ENCODE measurements around the gene SFT2D3.

The SFT2D3 gene

DNA sequence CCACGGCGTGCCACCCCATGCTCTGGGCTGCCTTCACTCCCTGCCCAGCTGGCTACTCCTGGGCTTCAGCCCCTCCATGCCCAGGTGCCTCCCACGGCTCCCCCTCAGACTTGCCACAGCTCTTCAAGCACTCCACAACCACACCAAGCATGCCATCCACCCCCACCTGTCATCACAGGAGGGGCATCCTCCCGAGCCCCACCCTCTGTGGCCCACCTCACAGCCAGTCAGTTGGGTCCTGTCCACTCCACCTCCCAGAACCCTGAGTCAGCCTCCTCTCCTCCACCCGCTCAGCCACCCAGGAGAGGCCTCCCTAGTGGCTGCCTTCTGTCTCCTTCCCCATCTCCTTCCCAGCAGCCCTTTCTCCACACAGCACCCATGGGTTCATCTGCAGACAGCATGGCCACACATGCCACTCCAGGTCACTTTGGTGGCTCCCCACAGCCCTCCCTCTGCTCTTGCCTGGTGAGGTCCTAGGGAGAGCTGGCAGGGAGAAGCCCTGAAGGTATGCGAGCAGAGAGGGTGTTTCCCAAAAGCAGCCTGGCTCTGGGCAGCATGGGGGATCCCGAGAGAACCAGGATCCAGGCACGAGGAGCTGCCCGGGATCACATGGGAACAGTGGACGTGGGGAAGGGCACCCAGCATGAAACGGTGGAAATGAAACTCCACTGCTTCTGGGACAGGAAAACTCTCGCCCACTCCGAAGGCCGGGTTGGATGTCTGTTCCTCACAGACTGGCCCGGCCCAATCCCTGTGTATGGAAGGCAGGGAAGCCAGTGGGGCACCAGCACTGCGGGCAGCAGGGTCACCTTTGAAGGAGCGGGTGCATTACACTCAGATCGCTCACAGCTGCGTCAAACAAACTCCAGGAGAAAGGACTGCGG, 28.7 kb upstream of the SFT2D3 start:
- no peak overlapping the region for H3K27ac ChIP-seq
- TF ChIP-seq, protein P1, sequence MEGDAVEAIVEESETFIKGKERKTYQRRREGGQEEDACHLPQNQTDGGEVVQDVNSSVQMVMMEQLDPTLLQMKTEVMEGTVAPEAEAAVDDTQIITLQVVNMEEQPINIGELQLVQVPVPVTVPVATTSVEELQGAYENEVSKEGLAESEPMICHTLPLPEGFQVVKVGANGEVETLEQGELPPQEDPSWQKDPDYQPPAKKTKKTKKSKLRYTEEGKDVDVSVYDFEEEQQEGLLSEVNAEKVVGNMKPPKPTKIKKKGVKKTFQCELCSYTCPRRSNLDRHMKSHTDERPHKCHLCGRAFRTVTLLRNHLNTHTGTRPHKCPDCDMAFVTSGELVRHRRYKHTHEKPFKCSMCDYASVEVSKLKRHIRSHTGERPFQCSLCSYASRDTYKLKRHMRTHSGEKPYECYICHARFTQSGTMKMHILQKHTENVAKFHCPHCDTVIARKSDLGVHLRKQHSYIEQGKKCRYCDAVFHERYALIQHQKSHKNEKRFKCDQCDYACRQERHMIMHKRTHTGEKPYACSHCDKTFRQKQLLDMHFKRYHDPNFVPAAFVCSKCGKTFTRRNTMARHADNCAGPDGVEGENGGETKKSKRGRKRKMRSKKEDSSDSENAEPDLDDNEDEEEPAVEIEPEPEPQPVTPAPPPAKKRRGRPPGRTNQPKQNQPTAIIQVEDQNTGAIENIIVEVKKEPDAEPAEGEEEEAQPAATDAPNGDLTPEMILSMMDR (IDR thresholded peaks at IDR 0.05), result no peak
- TF ChIP-seq ZFX (IDR thresholded peaks at IDR 0.05; ENCODE audit: borderline replicate concordance), result no peak

DNA sequence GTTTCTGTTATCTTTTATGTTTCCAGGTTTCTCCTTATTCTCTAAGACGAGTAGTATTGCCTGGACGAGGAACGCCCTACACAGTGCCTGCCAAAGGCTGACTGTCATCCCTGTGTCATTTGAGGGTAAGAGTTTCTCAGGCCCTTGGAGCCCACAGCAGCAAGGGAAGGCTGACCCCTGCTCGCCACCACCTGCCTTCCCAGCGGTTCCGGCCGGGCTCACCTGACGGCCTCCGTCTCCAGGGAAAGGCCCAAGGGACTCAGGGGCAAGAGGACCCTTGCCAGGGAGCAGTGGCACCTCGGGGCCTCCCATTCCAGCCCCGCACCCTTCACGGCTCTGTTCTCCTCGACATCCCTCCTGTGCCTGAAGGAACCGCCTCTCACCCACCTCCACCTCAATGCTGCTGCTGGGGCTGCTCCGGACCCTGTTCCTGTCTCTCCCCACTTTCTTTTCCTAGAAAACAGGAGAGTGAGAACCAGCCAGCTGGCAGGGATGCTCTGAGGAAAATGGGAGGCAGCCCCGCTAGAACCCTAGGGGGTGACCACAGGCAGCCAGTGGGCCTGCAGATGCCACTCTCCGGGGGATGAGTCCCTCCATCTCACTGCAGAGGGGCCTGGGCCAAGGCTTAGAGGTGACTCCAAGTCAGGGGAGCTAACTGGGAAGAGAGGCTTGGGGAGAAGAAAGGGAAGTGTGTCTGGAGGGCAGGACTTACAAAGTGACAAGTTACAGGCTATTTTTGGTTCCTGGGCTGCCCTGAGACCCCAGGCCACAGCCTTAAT, 27.8 kb upstream of the SFT2D3 start:
- TF ChIP-seq ZFX (IDR thresholded peaks at IDR 0.05; ENCODE audit: borderline replicate concordance), result no peak
- TF ChIP-seq, protein P1 (IDR thresholded peaks at IDR 0.05), result no peak
- no peak overlapping the region for H3K27ac ChIP-seq

DNA sequence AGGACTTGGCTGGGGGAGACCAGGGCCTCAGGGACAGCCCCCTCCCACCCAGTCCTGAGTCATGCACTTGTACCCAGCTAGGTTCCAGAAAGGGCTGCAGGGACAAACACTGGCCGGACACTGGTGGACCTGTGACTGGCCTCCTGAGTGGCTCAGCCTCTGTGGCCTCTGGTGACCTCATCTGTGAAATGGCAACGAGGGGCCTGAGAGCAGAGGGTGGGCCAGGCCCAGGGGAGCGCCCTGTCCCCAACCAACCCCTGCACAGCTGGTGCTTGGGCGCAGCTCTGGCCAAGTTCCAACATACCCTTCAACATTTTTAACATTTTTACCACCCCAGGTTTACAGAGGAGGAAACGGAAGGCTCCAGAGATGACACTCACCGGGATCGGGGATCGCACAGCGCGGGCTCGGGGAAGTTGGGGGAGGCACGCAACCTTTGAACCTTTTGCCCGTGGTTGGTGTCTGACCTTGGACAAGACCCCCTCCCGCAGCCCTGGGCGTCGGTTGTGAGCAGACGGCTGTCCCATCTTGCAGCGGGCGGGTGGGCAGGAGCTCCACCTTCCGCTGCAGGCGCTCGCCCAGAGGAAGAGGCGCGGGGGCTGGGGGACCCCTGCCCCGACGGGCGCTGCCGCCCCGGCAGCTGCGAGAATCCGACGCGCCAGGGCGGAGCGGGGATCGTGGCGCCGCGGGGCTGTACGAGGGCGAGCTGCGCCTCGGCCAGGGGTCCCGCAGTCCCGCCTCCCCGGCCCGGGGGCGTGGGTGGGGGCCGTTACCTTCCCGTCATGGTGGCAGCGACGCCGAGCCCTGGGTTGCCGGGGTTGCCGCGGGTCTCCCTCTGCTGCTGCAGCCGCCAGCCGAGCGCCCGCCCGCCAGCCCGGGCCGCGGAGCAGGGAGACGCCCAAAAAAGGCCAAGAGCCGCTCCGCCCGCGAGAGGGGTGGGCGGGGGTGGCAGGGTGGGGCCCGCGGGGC, 26.8 kb upstream of the SFT2D3 start:
- TF ChIP-seq ZFX (IDR thresholded peaks at IDR 0.05; ENCODE audit: borderline replicate concordance), result no peak
- TF ChIP-seq, protein P1 (IDR thresholded peaks at IDR 0.05), result no peak
- H3K27ac ChIP-seq, result no peak overlapping the region

DNA sequence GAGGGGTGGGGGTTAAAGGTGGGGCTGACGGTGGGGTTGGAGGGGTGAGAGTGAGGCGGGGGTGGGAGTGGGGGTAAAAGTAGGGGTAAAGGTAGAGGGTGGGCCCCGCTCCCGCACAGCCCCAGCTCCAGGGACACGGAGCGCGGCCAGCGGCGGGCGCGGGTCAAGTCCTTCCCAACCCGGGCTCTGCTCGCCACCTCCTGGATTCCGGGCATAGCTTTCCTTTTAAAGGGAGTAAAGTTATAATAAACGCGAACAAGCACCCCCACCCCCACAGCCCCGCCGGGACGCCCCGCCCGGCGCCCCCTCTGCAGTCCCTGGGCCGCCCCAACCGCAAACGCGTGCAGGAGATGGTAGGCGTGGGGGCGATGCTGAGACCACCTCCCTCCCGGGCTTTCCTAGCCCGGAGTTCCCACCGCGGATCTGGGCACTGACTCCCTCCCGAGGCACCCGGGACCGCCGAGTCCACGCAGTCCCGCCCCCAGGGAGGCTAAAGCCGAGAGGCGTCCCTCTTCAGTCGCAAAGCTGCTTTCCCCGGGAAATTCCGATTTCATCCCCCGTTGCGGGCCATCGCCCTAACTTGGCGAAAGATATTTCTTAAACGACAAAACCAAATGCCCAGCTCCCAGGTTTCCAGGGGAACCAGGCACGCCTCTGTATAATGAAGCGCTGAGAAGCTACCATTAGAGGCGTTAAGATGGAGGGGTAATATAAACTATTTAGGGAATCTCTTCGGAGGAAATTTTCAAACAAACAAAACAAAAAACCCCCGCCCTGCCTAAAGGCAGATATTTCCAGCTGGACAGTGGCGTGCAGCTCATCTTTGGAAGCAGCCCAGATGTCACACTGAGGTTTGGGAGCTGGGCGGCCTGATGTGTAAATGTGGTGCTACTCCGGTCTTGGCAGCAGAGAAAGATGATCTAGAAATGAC, 25.7 kb upstream of the SFT2D3 start, which contains the start of gene LIMS2:
TSS of gene LIMS2 (minus strand) at position 200 of the 931 bp plus-strand sequence. CDS start 506 bp downstream, outside the sequence.
- no peak within 1 kb of the TSS for H3K27ac ChIP-seq
- TF ChIP-seq ZFX (IDR thresholded peaks at IDR 0.05; ENCODE audit: borderline replicate concordance), result no peak
- TF ChIP-seq, protein P1 (IDR thresholded peaks at IDR 0.05), result no peak

DNA sequence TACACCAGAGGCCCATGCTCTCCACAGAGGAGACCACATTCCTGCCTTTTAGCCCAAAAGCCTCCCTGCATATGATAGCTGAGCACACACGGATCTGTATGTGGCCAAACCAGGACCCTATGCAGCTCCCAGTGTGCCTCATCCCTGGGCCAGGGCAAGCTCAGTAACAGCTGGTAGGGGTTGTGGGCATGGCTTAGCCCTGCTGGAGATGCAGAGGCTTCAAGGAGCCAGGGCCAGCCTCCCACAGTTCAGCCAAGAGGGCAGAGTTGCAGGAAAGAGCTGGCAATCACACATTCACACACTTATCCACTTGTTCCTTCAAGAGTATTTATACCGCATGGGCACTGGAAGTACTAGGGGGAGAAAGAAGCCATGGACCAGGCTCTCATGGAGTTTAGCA, 24.4 kb upstream of the SFT2D3 start:
- H3K27ac ChIP-seq, result no peak overlapping the region

More for the DNA sequence above, 24.4 kb upstream of the SFT2D3 start:
- no peak for TF ChIP-seq ZFX (IDR thresholded peaks at IDR 0.05; ENCODE audit: borderline replicate concordance)
- TF ChIP-seq, protein P1 (IDR thresholded peaks at IDR 0.05), result no peak

Data from 22Rv1 (cell line).